Measurements from ENCODE around the gene HACD1.

Gene HACD1

DNA sequence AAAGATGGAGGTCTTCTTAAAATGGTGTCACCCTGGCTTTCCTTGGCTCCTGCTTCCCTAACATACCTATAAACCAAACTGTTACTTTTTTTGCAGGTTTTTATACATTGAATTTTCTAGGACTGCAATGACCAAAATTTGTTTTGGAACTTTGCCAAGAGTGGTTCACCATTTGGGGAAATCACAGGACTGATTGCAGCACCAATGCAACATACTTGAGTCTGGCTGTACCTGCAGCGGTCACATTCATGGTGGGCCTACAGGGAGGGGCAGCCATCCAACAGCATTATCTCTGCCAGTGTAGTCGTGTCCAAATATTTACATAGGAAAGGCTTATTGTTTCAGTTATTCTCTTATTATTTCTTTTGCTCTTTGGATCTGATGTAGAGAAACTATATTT is 69.0 kb downstream of the HACD1 start:
- no peak for TF ChIP-seq Cebpa-rat (IDR thresholded peaks at IDR 0.05)
- no peak overlapping the region for H3K27ac ChIP-seq

DNA sequence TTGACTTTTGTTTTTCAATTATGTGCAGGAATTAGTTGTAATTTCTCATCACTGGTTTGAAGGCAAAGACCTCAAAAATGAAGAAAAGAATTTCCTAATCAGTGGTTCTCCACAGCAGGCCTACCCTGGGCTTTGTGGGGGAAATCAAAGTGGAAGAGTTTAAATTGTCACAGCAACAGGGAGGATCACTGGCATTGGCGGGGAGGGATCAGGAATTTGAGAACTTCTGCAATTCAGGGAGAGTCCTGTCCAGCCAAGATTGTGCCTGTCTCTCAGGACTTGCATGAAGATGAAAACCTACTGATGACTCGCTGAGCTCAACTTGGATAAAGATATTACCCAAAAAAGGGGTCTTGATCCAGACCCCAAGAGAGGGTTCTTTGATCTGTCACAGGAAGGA is 70.1 kb downstream of the HACD1 start:
- H3K4me2 ChIP-seq = no peak overlapping the region
- H3K9ac ChIP-seq = no peak overlapping the region
- H3K4me3 ChIP-seq = no peak overlapping the region
- TF ChIP-seq Cebpa-rat (IDR thresholded peaks at IDR 0.05) = no peak
- H3K27me3 ChIP-seq = no peaks in the 10 kb centered on the region
- no peaks in the 10 kb centered on the region for H4K20me1 ChIP-seq
- peaks cover 9% of the 10 kb centered on the region; the same call in 1 of the 2 replicates for H3K9me3 ChIP-seq
- H3K27ac ChIP-seq = no peak overlapping the region
- no peaks in the 10 kb centered on the region for H3K4me1 ChIP-seq
- H3K36me3 ChIP-seq = no peaks in the 10 kb centered on the region

More for the DNA sequence above, 69.0 kb downstream of the HACD1 start:
- Histone ChIP-seq H3K4me1 (no peaks in the 10 kb centered on the region), H3K9me3 (peaks cover 9% of the 10 kb centered on the region; the same call in 1 of the 2 replicates), H3K4me3 (no peak overlapping the region), H3K36me3 (no peaks in the 10 kb centered on the region), H3K9ac (no peak overlapping the region), H3K27me3 (no peaks in the 10 kb centered on the region), H4K20me1 (no peaks in the 10 kb centered on the region), H3K4me2 (no peak overlapping the region)

DNA sequence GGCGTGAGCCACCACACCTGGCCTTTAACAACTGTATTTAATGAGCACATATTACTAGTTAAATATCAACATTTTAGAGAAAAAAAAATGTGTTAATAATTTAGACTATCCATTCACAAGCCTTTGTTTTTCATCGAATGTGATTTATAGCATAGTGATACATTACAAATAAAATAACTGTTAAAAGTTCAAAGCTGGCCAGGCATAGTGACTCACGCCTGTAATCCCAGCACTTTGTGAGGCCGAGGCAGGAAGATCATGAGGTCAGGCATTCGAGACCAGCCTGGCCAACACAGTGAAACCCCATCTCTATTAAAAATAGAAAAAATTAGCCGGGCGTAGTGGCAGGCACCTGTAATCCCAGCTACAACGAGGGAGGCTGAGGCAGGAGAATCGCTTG is 72.7 kb downstream of the HACD1 start:
- H3K4me3 ChIP-seq = no peak overlapping the region
- no peaks in the 10 kb centered on the region for H3K4me1 ChIP-seq
- H3K9me3 ChIP-seq = peaks cover 14% of the 10 kb centered on the region; the same call in 1 of the 2 replicates
- no peak overlapping the region for H3K27ac ChIP-seq
- no peaks in the 10 kb centered on the region for H3K27me3 ChIP-seq
- no peak overlapping the region for H3K4me2 ChIP-seq
- TF ChIP-seq Cebpa-rat (IDR thresholded peaks at IDR 0.05) = no peak
- no peaks in the 10 kb centered on the region for H3K36me3 ChIP-seq
- H3K9ac ChIP-seq = no peak overlapping the region
- no peaks in the 10 kb centered on the region for H4K20me1 ChIP-seq

All from BLaER1 (cell line).